ENCODE data around the gene ZRSR2. TPM values are rescaled to one million over a fixed set of nuclear protein-coding genes. Genes with fewer than 3 reads are reported as not detected.
A peak's percentile ranks its signal among the peaks of the same experiment; 100 is the strongest.

The ZRSR2 gene
- total and polyA plus RNA-seq, 2 of the 13 experiments (the other 11 are each of a cell fraction or from before 2014, with no cell fraction given) = 3.6 to 4.9 TPM

- no peak for TF ChIP-seq ZUFSP (CRISPR knock-in tag; IDR thresholded peaks at IDR 0.05; ENCODE audit: borderline replicate concordance)
- TF ChIP-seq GPBP1L1 (CRISPR knock-in tag; IDR thresholded peaks at IDR 0.05) = no peak
- TF ChIP-seq MEIS2 (CRISPR knock-in tag; IDR thresholded peaks at IDR 0.05) = no peak
- TF ChIP-seq ZNF644 (CRISPR knock-in tag; IDR thresholded peaks at IDR 0.05; ENCODE audit: low read depth) = peak; percentile 40; the same call in 1 of the 2 replicates
- no peak for TF ChIP-seq CENPBD1 (CRISPR knock-in tag; IDR thresholded peaks at IDR 0.05; ENCODE audit: borderline replicate concordance, low read depth)
- TF ChIP-seq ZNF652 (CRISPR knock-in tag; IDR thresholded peaks at IDR 0.05; ENCODE audit: borderline replicate concordance, low read depth) = no peak
- no peak for TF ChIP-seq ZMYM3 (CRISPR knock-in tag; IDR thresholded peaks at IDR 0.05)
- TF ChIP-seq CREM (IDR thresholded peaks at IDR 0.05) = peak; percentile 71
- no peak for TF ChIP-seq CREM (CRISPR knock-in tag; IDR thresholded peaks at IDR 0.05)
- TF ChIP-seq SALL1 (CRISPR knock-in tag; IDR thresholded peaks at IDR 0.05) = peak; percentile 96
- peak; percentile 93 for TF ChIP-seq BCL6 (CRISPR knock-in tag; IDR thresholded peaks at IDR 0.05)
- TF ChIP-seq ZNF331 (CRISPR knock-in tag; IDR thresholded peaks at IDR 0.05) = peak; percentile 49; the same call in 1 of the 2 replicates
- peak; percentile 56; the same call in 1 of the 2 replicates for TF ChIP-seq ZFY (CRISPR knock-in tag; IDR thresholded peaks at IDR 0.05)
- TF ChIP-seq SYNCRIP (IDR thresholded peaks at IDR 0.05; ENCODE audit: insufficient read depth, low read depth, low read length) = no peak
- peak; percentile 55; the same call in 1 of the 2 replicates for TF ChIP-seq ZNF614 (CRISPR knock-in tag; IDR thresholded peaks at IDR 0.05; ENCODE audit: borderline replicate concordance)
- TF ChIP-seq KDM6A (CRISPR knock-in tag; IDR thresholded peaks at IDR 0.05; ENCODE audit: low read depth) = no peak
- TF ChIP-seq CREB1 (IDR thresholded peaks at IDR 0.05) = no peak
- no peak for TF ChIP-seq CREB1 (CRISPR knock-in tag; IDR thresholded peaks at IDR 0.05)
- TF ChIP-seq REXO4 (CRISPR knock-in tag; IDR thresholded peaks at IDR 0.05; ENCODE audit: borderline replicate concordance) = no peak
- no peak for TF ChIP-seq PLRG1 (conservative IDR thresholded peaks at IDR 0.05)
- TF ChIP-seq NBN (conservative IDR thresholded peaks at IDR 0.05) = no peak
- TF ChIP-seq FOXP4 (CRISPR knock-in tag; IDR thresholded peaks at IDR 0.05) = peak; percentile 84
- TF ChIP-seq STAG1 (CRISPR knock-in tag; IDR thresholded peaks at IDR 0.05) = no peak
- no peak for TF ChIP-seq DBP (CRISPR knock-in tag; IDR thresholded peaks at IDR 0.05; ENCODE audit: not compliant biosample characterization)
- TF ChIP-seq ZNF552 (CRISPR knock-in tag; IDR thresholded peaks at IDR 0.05; ENCODE audit: borderline replicate concordance) = no peak
- peak; percentile 57 for TF ChIP-seq TFAP4 (IDR thresholded peaks at IDR 0.05; ENCODE audit: borderline replicate concordance, low read depth)
Observed at GRCh38 chrX:15744181-15744867, 46.0 kb upstream of the ZRSR2 start (continued).

Data from HepG2 (cell line).